GM12872 (cell line): ENCODE results near the gene MAVS.

Experiments
- CTCF ChIP-seq: IDR thresholded peaks from 3 replicates; pipeline ENCODE4 v1.5.1; 2011; ENCODE audit warnings: low read depth, mild to moderate bottlenecking, low read length, moderate library complexity; ENCODE audit not compliant: insufficient read depth

MAVS gene

GRCh38 chr20:3846378-3846739 is 275 bp upstream of the MAVS start:
- no peak for TF ChIP-seq CTCF

- no peak for TF ChIP-seq CTCF
Observed at GRCh38 chr20:3847429-3847940, 851 bp downstream of the MAVS start.

- no peak for TF ChIP-seq CTCF
Observed at GRCh38 chr20:3848565-3848964, 1.9 kb downstream of the MAVS start.

- no peak for TF ChIP-seq CTCF
Observed at GRCh38 chr20:3854462-3854871, 7.8 kb downstream of the MAVS start.

GRCh38 chr20:3857405-3857804 is 10.8 kb downstream of the MAVS start:
- TF ChIP-seq CTCF: no peak

- no peak for TF ChIP-seq CTCF
Observed at GRCh38 chr20:3858689-3859088, 12.1 kb downstream of the MAVS start.

- no peak for TF ChIP-seq CTCF
Observed at GRCh38 chr20:3861191-3861590, 14.6 kb downstream of the MAVS start.

- TF ChIP-seq CTCF: no peak
Observed at GRCh38 chr20:3862333-3862732, 15.7 kb downstream of the MAVS start.
